ENCODE measurements around the gene MAJIN.

MAJIN gene

DNA sequence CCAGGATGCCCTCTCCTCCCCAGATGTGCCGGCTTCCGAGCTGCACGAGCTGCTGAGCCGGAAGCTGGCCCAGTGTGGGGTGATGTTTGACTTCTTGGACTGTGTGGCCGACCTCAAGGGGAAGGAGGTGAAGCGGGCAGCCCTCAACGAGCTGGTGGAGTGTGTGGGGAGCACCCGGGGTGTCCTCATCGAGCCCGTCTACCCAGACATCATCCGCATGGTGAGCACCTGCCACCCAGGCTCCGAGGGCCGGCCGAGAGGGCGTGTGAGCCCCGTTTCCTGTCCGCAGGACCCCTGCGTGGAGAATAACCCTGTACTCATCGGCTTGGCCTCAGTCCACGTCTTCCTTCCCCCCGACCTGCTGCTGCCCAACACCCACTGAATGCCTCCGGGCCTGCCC is 45.2 kb downstream of the MAJIN start:
- no peak overlapping the region for H3K4me3 ChIP-seq (ENCODE audit: low read depth, low read length)
- no peak for DNase-seq (ENCODE audit: low read depth, low spot score)
- in situ Hi-C loops (cut with HindIII; ENCODE audit: low sequenced_read_pairs): no loop called here
- TF ChIP-seq, protein P1, sequence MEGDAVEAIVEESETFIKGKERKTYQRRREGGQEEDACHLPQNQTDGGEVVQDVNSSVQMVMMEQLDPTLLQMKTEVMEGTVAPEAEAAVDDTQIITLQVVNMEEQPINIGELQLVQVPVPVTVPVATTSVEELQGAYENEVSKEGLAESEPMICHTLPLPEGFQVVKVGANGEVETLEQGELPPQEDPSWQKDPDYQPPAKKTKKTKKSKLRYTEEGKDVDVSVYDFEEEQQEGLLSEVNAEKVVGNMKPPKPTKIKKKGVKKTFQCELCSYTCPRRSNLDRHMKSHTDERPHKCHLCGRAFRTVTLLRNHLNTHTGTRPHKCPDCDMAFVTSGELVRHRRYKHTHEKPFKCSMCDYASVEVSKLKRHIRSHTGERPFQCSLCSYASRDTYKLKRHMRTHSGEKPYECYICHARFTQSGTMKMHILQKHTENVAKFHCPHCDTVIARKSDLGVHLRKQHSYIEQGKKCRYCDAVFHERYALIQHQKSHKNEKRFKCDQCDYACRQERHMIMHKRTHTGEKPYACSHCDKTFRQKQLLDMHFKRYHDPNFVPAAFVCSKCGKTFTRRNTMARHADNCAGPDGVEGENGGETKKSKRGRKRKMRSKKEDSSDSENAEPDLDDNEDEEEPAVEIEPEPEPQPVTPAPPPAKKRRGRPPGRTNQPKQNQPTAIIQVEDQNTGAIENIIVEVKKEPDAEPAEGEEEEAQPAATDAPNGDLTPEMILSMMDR (IDR thresholded peaks at IDR 0.05; ENCODE audit: low read depth, low read length): no peak

DNA sequence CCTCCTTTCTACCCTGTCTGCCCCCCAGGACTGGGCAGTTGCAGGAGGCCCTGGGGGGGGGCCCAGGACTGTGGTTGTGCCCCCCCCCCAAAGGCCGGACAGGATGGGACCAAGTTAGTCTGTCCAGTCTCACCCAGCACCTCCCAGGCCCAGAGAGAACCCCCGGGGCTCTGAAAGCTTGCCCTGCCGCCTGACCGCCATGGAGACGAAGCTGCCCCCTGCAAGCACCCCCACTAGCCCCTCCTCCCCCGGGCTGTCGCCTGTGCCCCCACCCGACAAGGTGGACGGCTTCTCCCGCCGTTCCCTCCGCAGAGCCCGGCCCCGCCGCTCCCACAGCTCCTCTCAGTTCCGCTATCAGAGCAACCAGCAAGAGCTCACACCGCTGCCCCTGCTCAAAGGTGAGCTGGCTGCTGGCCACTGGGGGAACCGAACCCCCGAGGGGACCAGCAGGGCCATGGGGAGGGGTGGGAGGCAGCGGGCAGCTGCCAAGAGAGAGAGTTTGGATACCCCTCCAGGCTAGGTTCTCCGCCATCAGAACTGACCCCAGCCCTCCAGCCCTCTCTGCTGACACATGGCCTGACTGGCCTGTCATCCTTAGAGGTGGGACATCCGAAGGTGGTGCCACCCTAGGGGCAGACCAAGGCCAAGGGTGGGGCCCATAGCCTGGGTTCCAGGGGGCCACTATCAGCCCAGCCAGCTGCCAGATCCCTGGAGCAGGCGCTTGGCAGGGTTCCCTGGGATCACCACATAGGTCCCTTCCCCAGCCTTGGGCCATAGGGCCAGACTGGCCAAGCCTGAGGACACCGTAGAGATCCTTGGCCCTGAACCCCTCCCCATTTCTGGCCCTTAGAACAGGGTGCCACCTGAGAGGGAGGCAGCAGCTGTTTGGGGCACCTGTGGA is 46.1 kb downstream of the MAJIN start:
- in situ Hi-C loops (cut with HindIII; ENCODE audit: low sequenced_read_pairs): no loop called here
- H3K4me3 ChIP-seq (ENCODE audit: low read depth, low read length): peak overlapping the region; percentile 83
- TF ChIP-seq, protein P1 (IDR thresholded peaks at IDR 0.05; ENCODE audit: low read depth, low read length): no peak
- no peak for DNase-seq (ENCODE audit: low read depth, low spot score)

DNA sequence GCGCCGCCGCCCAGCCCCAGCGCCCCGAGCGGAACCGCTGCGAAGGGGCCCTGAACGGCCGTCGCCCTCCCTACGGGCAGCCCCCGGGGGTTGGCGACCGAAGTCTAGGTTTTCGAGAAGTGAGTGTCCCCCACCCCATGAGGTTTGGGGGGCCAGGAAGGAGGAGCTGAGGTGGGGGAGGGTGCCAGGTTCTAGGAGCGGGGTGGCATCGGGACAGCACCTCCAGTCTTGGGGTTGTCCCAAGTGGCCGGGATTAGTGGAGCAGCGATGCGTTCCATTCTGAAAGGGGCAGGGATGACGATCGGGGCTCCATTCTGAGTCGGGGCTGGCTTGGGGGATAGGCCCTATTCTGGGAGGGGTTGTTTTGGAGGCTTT is 47.0 kb downstream of the MAJIN start:
- H3K4me3 ChIP-seq (ENCODE audit: low read depth, low read length): peak overlapping the region; percentile 83
- DNase-seq (ENCODE audit: low read depth, low spot score): no peak
- TF ChIP-seq, protein P1 (IDR thresholded peaks at IDR 0.05; ENCODE audit: low read depth, low read length): no peak
- in situ Hi-C loops (cut with HindIII; ENCODE audit: low sequenced_read_pairs): no loop called here

- in situ Hi-C loops (cut with HindIII; ENCODE audit: low sequenced_read_pairs): no loop called here
- DNase-seq (ENCODE audit: low read depth, low spot score): peak; percentile 95
- TF ChIP-seq, protein P1 (IDR thresholded peaks at IDR 0.05; ENCODE audit: low read depth, low read length): no peak
- H3K4me3 ChIP-seq (ENCODE audit: low read depth, low read length): peak within 1 kb of the TSS; percentile 83
These were observed 47.7 kb downstream of the MAJIN start, which contains the start of gene PPP2R5B for GRCh38 chr11:64923944-64924909. PPP2R5B (plus strand) TSS chr11:64924689; CDS start chr11:64925735, 1,046 bp downstream.

GRCh38 chr11:64923151-64923661 is 48.7 kb downstream of the MAJIN start:
- no peak overlapping the region for H3K4me3 ChIP-seq (ENCODE audit: low read depth, low read length)
- DNase-seq (ENCODE audit: low read depth, low spot score): no peak
- TF ChIP-seq, protein P1 (IDR thresholded peaks at IDR 0.05; ENCODE audit: low read depth, low read length): no peak
- in situ Hi-C loops (cut with HindIII; ENCODE audit: low sequenced_read_pairs): no loop called here

DNA sequence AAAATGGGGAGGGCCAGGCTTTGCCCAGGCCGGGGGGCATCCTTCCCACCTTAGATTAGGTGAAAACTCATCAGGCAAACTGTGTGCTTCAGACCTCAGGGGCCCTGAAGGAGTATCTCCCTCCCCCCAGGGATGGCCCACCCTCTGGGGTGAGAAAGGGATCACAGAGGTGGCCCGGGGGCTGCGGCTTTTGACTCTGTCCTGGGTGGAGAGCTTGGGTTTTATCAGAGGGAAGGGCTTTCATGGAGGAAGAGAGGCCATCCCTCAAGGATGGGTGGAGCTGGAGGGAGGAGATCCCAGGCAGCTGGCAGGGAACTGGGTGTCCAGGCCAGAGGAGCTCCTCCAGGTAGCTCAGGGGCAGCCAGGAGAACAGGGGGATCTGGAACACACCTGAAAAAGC is 50.5 kb downstream of the MAJIN start:
- TF ChIP-seq, protein P1 (IDR thresholded peaks at IDR 0.05; ENCODE audit: low read depth, low read length): no peak
- in situ Hi-C loops (cut with HindIII; ENCODE audit: low sequenced_read_pairs): no loop called here
- DNase-seq (ENCODE audit: low read depth, low spot score): no peak
- no peak overlapping the region for H3K4me3 ChIP-seq (ENCODE audit: low read depth, low read length)

All from astrocyte of the spinal cord (primary cell).